Progenitor cell of endocrine pancreas (in vitro differentiated cells): Measurements from ENCODE around the gene TMCC3. TPM values are rescaled to one million over a fixed set of nuclear protein-coding genes. Genes with fewer than 3 reads are reported as not detected.

Experiments used
- DNase-seq: peaks from one replicate; pipeline ENCODE4 v3.0.0; 2021; ENCODE audit warnings: low spot score; ENCODE audit not compliant: unreplicated experiment
- H3K27ac Mint-ChIP-seq: 2 replicates; pipeline ENCODE4 v1.8.0; 2021; ENCODE audit warnings: mild to moderate bottlenecking, moderate library complexity, mixed read lengths
- H3K27me3 Mint-ChIP-seq: 2 replicates; pipeline ENCODE4 v1.8.0; 2021; ENCODE audit warnings: mixed read lengths
- H3K36me3 Mint-ChIP-seq: 2 replicates; pipeline ENCODE4 v1.8.0; 2022; ENCODE audit warnings: mixed read lengths; ENCODE audit not compliant: insufficient read depth
- H3K4me1 Mint-ChIP-seq: 2 replicates; pipeline ENCODE4 v1.8.0; 2021; ENCODE audit warnings: low read depth, mixed read lengths
- H3K4me3 Mint-ChIP-seq: 2 replicates; pipeline ENCODE4 v1.8.0; 2021; ENCODE audit warnings: low read depth, mild to moderate bottlenecking, moderate library complexity, mixed read lengths
- H3K9me3 Mint-ChIP-seq: 2 replicates; pipeline ENCODE4 v1.8.0; 2021; ENCODE audit warnings: low read depth, mixed read lengths
- total RNA-seq: library from RNA; stranded (reverse); gene quantifications from 2 replicates; pipeline ENCODE4 v1.2.1, GENCODE V29; 2021
- TF ChIP-seq, protein P1 (sequence below): fragments of 200-600 bp; sonication (generic); IDR thresholded peaks from one replicate; pipeline ENCODE4 v1.5.0; 2021; ENCODE audit warnings: antibody characterized with exemption, mild to moderate bottlenecking; ENCODE audit not compliant: unreplicated experiment

Gene TMCC3
- total RNA-seq, 1 donor from 2014 or later, result 15.9 TPM

DNA sequence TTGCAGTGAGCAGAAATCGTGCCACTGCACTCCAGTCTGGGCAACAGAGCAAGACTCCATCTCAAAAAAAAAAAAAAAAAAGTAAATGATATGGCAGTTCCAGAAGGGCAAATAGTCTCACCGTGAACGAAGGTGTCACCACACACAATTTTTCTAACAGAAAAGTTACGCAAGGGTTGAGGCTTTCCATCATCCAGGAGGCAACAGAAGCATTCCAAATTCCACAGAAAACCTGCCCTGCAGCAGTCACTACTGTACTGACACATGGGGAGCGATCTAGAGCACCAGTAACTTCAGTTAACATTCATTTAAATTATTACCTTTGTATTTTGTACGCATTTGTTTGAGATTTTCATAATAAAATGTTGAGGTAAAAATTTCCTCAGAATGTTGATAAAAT is 24.8 kb downstream of the TMCC3 start:
- DNase-seq, result no peak
- TF ChIP-seq, protein P1, sequence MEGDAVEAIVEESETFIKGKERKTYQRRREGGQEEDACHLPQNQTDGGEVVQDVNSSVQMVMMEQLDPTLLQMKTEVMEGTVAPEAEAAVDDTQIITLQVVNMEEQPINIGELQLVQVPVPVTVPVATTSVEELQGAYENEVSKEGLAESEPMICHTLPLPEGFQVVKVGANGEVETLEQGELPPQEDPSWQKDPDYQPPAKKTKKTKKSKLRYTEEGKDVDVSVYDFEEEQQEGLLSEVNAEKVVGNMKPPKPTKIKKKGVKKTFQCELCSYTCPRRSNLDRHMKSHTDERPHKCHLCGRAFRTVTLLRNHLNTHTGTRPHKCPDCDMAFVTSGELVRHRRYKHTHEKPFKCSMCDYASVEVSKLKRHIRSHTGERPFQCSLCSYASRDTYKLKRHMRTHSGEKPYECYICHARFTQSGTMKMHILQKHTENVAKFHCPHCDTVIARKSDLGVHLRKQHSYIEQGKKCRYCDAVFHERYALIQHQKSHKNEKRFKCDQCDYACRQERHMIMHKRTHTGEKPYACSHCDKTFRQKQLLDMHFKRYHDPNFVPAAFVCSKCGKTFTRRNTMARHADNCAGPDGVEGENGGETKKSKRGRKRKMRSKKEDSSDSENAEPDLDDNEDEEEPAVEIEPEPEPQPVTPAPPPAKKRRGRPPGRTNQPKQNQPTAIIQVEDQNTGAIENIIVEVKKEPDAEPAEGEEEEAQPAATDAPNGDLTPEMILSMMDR, result no peak
- peaks cover 11% of the 10 kb centered on the region for H3K36me3 Mint-ChIP-seq
- H3K9me3 Mint-ChIP-seq, result peaks cover 8% of the 10 kb centered on the region
- H3K27me3 Mint-ChIP-seq, result no peaks in the 10 kb centered on the region
- H3K27ac Mint-ChIP-seq, result no peak overlapping the region
- H3K4me1 Mint-ChIP-seq, result peaks cover 29% of the 10 kb centered on the region
- no peak overlapping the region for H3K4me3 Mint-ChIP-seq

DNA sequence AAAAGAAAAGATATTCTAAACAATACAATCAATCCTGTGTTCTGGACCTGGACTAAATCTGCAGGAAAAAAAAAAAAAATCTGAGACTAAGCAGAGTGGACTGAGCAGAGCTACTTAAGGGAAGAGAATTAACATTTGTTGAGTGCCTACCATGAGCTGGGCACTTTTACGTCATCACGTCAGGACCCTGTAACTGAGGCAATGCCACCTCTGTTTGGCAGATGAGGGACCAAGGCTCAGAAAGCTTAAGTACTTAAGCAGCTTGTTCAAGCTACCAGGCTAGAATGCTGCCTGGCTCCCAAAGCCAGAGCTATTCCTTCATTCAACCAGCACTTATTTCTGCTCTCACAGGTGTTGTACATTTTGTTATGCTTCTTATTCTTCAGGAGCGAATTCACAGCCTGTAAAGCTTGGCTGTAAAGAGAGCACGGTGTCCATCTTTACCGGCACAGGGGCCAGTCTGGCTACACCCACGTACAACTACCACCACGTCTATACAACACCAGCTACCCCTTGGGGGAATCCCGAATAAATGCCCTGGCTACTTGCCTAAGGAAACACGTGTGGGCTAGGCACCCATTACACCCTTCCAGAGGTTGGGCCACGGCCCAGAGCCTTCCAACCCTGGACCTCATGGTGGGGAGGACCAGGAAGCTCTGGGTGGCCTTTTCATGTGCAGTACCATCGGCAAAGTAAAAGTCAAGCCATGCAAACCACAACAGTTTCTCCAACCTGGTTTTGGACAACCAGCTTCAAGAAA is 27.0 kb downstream of the TMCC3 start:
- TF ChIP-seq, protein P1, result no peak
- Mint-ChIP-seq H3K36me3 (peaks cover 11% of the 10 kb centered on the region), H3K9me3 (peaks cover 8% of the 10 kb centered on the region), H3K4me1 (peaks cover 36% of the 10 kb centered on the region), H3K27ac (no peak overlapping the region), H3K4me3 (no peak overlapping the region), H3K27me3 (no peaks in the 10 kb centered on the region)
- DNase-seq, result no peak

DNA sequence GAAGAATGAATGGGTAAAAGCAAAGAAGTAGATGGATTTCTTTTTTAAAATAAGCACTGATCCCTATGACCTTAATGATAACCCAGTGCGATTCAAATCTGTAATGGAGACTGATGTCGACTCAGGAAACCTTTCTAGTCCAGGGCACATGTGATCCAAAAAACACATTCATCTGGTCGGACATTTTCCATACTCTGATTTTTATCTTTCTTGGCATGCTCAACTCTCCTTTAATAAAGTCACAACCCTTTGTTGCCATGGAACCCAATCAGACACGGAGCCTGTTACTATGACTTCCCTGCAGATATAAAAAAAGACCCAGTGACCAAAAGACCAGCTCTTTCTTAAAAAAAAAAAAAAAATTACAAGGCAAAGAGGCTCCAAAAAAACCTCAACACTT is 27.9 kb downstream of the TMCC3 start:
- peak overlapping the region; percentile 21 for H3K27ac Mint-ChIP-seq
- no peak for DNase-seq
- H3K9me3 Mint-ChIP-seq, result peaks cover 8% of the 10 kb centered on the region
- peaks cover 11% of the 10 kb centered on the region for H3K36me3 Mint-ChIP-seq
- H3K27me3 Mint-ChIP-seq, result no peaks in the 10 kb centered on the region
- no peak overlapping the region for H3K4me3 Mint-ChIP-seq
- H3K4me1 Mint-ChIP-seq, result peaks cover 36% of the 10 kb centered on the region
- TF ChIP-seq, protein P1, result no peak

DNA sequence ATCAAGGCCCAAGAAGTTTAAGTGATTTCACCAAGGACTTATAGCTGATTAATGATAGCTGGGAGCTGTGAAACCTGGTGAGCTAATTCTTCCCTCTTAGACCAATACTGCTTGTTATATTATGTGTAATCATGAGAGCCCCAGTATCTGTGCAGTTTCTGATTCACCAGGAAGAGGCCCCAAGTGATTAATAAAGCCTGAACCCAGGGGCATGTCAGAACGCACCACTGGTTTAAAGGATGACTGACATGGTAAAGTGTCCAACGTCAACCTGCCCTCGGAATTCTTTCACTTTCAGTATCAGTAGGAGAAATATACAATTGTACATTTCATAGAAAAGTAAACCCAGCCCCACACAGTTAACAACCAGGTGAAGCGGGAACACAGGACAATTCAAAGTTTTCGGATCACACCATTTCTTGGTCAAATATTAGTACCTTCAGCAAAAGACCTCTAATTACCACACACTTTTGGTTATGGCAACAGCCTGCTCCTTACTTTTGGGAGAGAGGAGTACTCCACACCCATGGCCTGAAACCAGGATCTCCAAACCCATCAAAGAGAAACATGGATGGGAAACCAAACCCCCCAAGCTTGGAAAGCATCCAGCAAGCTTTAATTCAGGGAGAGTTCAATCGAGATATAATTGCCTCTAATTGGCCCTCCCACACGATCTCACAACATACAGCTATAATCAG is 28.5 kb downstream of the TMCC3 start:
- Mint-ChIP-seq H3K4me1 (peaks cover 36% of the 10 kb centered on the region), H3K27me3 (no peaks in the 10 kb centered on the region), H3K36me3 (peaks cover 8% of the 10 kb centered on the region), H3K9me3 (peaks cover 8% of the 10 kb centered on the region), H3K4me3 (peak overlapping the region; percentile 40), H3K27ac (peak overlapping the region; percentile 87)
- TF ChIP-seq, protein P1, result no peak
- no peak for DNase-seq

DNA sequence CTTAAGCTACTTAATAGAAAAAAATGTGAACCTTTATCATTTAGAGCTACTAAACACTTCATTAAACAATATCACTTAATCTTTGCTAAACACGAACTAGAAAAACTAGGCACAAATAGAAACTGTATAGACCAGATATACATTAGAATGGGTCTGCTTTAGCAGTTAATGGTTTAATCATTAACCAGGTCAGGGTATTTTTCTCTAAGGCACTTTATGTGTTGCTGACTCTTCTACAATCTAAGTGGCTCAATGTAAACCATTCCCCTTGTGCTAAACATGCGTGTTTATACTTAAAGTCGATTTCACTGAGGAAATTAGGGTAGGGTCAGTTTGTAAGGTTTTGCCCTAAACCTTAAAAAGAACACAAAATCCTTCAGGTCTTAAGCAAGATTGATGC is 29.7 kb downstream of the TMCC3 start:
- Mint-ChIP-seq H3K27ac (peak overlapping the region; percentile 87), H3K4me1 (peaks cover 36% of the 10 kb centered on the region), H3K4me3 (no peak overlapping the region), H3K27me3 (no peaks in the 10 kb centered on the region), H3K9me3 (no peaks in the 10 kb centered on the region), H3K36me3 (peaks cover 3% of the 10 kb centered on the region)
- no peak for DNase-seq
- TF ChIP-seq, protein P1, result no peak
